GM12878 (cell line): Measurements from ENCODE around the gene URAD. TPM values are rescaled to one million over a fixed set of nuclear protein-coding genes. Genes with fewer than 3 reads are reported as not detected.
"Not testable (repeated sequence)": the region's sequence is repeated elsewhere in the genome, so short reads cannot be mapped to it uniquely, and the experiment has no call there.

Experiments used
- ATAC-seq: fragments of 200-7000 bp; cut with Tn5 transposase; 3 replicates; pipeline ENCODE4 v1.9.1; 2020; ENCODE audit warnings: mild to moderate bottlenecking, moderate library complexity
- BruUV-seq: library from RNA; stranded (reverse); fragments of 400-500 nt; replicated peaks from 2 replicates; lab custom pipeline; 2021; lab: Mats Ljungman, UMichigan
- CTCF ChIA-PET: fragments of 300-600 bp; sonication (Branson Sonifier 250); formaldehyde crosslinking; extraction: SDS; loops from one replicate; lab custom pipeline; 2021; ENCODE audit warnings: inconsistent platforms; lab: Yijun Ruan, JAX
- POLR2A ChIA-PET: fragments of 350-600 bp; formaldehyde crosslinking; extraction: SDS; loops from one replicate; lab custom pipeline; 2021; ENCODE audit warnings: inconsistent platforms; lab: Charles Lee
- RAD21 ChIA-PET: fragments of 300-600 bp; sonication (Branson Sonifier 250); formaldehyde crosslinking; loops from one replicate; lab custom pipeline; 2023; ENCODE audit warnings: antibody characterized with exemption; ENCODE audit not compliant: unreplicated experiment; lab: Charles Lee
- SMC1A ChIA-PET: fragments of 300-600 bp; sonication (Branson Sonifier 250); formaldehyde crosslinking; loops from one replicate; lab custom pipeline; 2023; ENCODE audit not compliant: unreplicated experiment, uncharacterized antibody; lab: Charles Lee
- DNase-seq: peaks from one replicate; pipeline ENCODE4 v3.0.0-alpha.2; 2011; ENCODE audit warnings: low read depth, low spot score
- FAIRE-seq: peaks from 3 replicates; lab custom pipeline; 2011; peaks lifted over from hg19 to GRCh38; lab: Jason Lieb, UNC
- H2AFZ ChIP-seq: 2 replicates; pipeline ENCODE4 v1.6.0; 2011; ENCODE audit warnings: low read depth, low read length, control low read depth; ENCODE audit not compliant: control insufficient read depth
- H3K27ac ChIP-seq: 2 replicates; pipeline ENCODE4 v1.5.1; 2011; ENCODE audit warnings: control low read depth; ENCODE audit not compliant: control insufficient read depth, insufficient read depth
- H3K27me3 ChIP-seq, 2 experiments: replicated peaks in 1 of 2; 2 replicates each; pipeline versions ENCODE4 v1.6.0 to v1.6.1; 2011; ENCODE audit warnings: low read length in 1 of 2; ENCODE audit not compliant: control insufficient read depth in 2 of 2, insufficient read depth in 2 of 2
- H3K36me3 ChIP-seq, 2 experiments: 2 replicates each; pipeline ENCODE4 v1.5.1; 2011; ENCODE audit warnings: low read length in 1 of 2; ENCODE audit not compliant: control insufficient read depth in 2 of 2, insufficient read depth in 2 of 2
- H3K4me1 ChIP-seq: 2 replicates; pipeline ENCODE4 v1.6.1; 2011; ENCODE audit warnings: mild to moderate bottlenecking, low read length, moderate library complexity, mixed read lengths; ENCODE audit not compliant: control insufficient read depth, insufficient read depth
- H3K4me2 ChIP-seq: 2 replicates; pipeline ENCODE4 v1.6.0; 2011; ENCODE audit warnings: control low read depth; ENCODE audit not compliant: control insufficient read depth, insufficient read depth
- H3K4me3 ChIP-seq: fragments of 200-600 bp; sonication (generic); 2 replicates; pipeline ENCODE4 v1.5.1; 2016
- H3K79me2 ChIP-seq: 2 replicates; pipeline ENCODE4 v1.6.0; 2011; ENCODE audit warnings: low read length; ENCODE audit not compliant: control insufficient read depth, insufficient read depth
- H3K9ac ChIP-seq: 2 replicates; pipeline ENCODE4 v1.8.0; 2011; ENCODE audit warnings: low read length, control low read depth, mixed read lengths; ENCODE audit not compliant: control insufficient read depth, insufficient read depth
- H3K9me3 ChIP-seq: replicated peaks from 3 replicates; pipeline ENCODE4 v1.5.1; 2011; ENCODE audit warnings: mild to moderate bottlenecking, low read length; ENCODE audit not compliant: control insufficient read depth, insufficient read depth
- H4K20me1 ChIP-seq: 2 replicates; pipeline ENCODE4 v1.6.0; 2011; ENCODE audit not compliant: control insufficient read depth, insufficient read depth
- HCFC1 ChIP-seq: fragments of 150-350 bp; IDR thresholded peaks from 2 replicates; pipeline ENCODE4 v1.6.1; 2014; ENCODE audit warnings: low read length
- JUNB ChIP-seq: IDR thresholded peaks from 2 replicates; pipeline ENCODE4 v1.6.1; 2016; ENCODE audit warnings: antibody characterized with exemption, mild to moderate bottlenecking
- WGBS: methylation state at CpG from one replicate; pipeline ENCODE4 v1.1.6; 2016; ENCODE audit warnings: low lambda C conversion rate; ENCODE audit not compliant: insufficient replicate concordance, insufficient coverage; ENCODE audit errors: missing lambda C conversion rate; 5-methylcytosine and 5-hydroxymethylcytosine counted together
- in situ Hi-C: fragments of 300-500 bp; cut with MboI; formaldehyde crosslinking; loops from 9 replicates; pipeline ENCODE4 v1.14.3; 2018; ENCODE audit warnings: mixed read lengths
- intact Hi-C: fragments of 100-400 bp; cut with micrococcal nuclease; formaldehyde crosslinking; loops from one replicate; pipeline ENCODE4 v1.14.2; 2022; ENCODE audit not compliant: unreplicated experiment
- polyA plus RNA-seq, 11 experiments: library from polyadenylated mRNA; depleted of rRNA in 4 of 11; unstranded in 6 of 11; stranded (reverse) in 5 of 11; fragments of >200 nt; fragmentation: Nextera tagmentation in 4 of 11; fragmentation: Illumina TruSeq in 1 of 11; extraction: Ambion mirVana in 4 of 11; extraction: Trizol in 1 of 11; gene quantifications; 1 replicate in 1 of 11; 2 replicates in 10 of 11; pipeline versions ENCODE4 v1.2.1 to v1.2.3, GENCODE V29; 2011 to 2016; ENCODE audit warnings: inconsistent platforms in 2 of 11, missing spikeins in 2 of 11, low read depth in 1 of 11
- total RNA-seq, 4 experiments: library from RNA; depleted of rRNA in 3 of 4; stranded (reverse); fragments of >200 nt in 3 of 4; fragmentation: Illumina TruSeq in 1 of 4; extraction: Trizol in 1 of 4; gene quantifications; 2 replicates each; pipeline versions ENCODE4 v1.2.1 to v1.2.3, GENCODE V29; 2013 to 2021

URAD gene
- total and polyA plus RNA-seq, 10 of the 15 experiments (the other 5 are each of a cell fraction or from before 2014, with no cell fraction given) = not detected

DNA sequence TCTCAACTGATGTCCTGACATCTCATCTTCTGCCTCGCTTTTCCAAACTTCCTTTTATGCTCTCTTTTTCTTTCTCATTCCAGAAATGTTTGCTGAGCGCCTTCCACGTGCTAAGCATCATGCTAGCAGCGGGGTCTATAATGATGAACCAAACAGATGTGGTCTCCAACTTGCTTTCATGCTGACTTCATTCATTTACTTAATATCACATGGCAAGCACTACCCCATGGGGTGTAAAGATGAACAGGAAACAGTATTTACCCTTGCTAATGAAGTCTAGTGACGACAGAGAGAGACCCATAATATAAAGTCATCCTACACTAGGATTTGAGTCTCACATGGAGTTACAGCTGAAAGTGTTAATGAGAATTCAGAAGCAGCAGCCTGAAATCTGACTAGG lies 21.6 kb upstream of the URAD start:
- no peak for DNase-seq
- in situ Hi-C loops = no loop called here
- POLR2A ChIA-PET = interaction anchor here (0.6 kb wide), 1 partner anchor 855 kb away, joined by 3 read pairs; no protein-coding TSS in a partner anchor
- Histone ChIP-seq H3K36me3 (no peaks in the 10 kb centered on the region), H3K27ac (no peak overlapping the region)
- no TSS peak for BruUV-seq
- no peak for TF ChIP-seq JUNB
- TF ChIP-seq HCFC1 = no peak
- TF ChIP-seq, all 136 proteins: peak for 0
- no peak overlapping the region for H3K4me3 ChIP-seq
- H3K79me2 ChIP-seq = no peaks in the 10 kb centered on the region
- WGBS = 71% methylated on average over 5 of the region's 5 CpGs
- peaks cover 10% of the 10 kb centered on the region for H3K4me1 ChIP-seq
- H2AFZ ChIP-seq = no peak overlapping the region
- no peak overlapping the region for H3K4me2 ChIP-seq
- intact Hi-C loops = no loop called here
- H4K20me1 ChIP-seq = no peaks in the 10 kb centered on the region
- H3K27me3 ChIP-seq = no peaks in the 10 kb centered on the region
- ChIA-PET SMC1A (no interaction called here), RAD21 (no interaction called here), CTCF (no interaction called here)
- no peaks in the 10 kb centered on the region for H3K9me3 ChIP-seq
- ATAC-seq (no peak), FAIRE-seq (no peak)
- no peak overlapping the region for H3K9ac ChIP-seq

DNA sequence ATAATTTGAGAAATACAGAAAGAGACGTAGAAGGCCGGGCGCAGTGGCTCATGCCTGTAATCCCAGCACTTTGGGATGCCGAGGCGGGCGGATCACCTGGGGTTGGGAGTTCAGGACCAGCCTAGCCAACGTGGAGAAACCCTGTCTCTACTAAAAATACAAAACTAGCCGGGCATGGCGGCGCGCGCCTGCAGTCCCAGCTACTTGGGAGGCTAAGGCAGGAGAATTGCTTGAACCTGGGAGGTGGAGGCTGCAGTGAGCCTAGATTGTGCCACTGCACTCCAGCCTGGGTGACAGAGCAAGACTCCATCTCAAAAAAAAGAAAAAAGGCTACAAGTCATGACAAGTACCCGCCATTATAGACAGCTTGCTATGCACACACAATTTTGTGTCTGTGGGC lies 16.5 kb upstream of the URAD start:
- FAIRE-seq, DNase-seq, H3K9me3 ChIP-seq, H2AFZ ChIP-seq, intact Hi-C loops, POLR2A ChIA-PET, H3K4me2 ChIP-seq, H3K27me3 ChIP-seq, ATAC-seq, H4K20me1 ChIP-seq, SMC1A ChIA-PET, H3K4me3 ChIP-seq, BruUV-seq, H3K36me3 ChIP-seq, H3K4me1 ChIP-seq, CTCF ChIA-PET, H3K9ac ChIP-seq, H3K27ac ChIP-seq, RAD21 ChIA-PET, in situ Hi-C loops, H3K79me2 ChIP-seq: not testable (repeated sequence)
- WGBS = 86% methylated on average over 13 of the region's 13 CpGs
